Testis (tissue), 3 donors: Measurements from ENCODE around the gene SLC30A4. TPM values are rescaled to one million over a fixed set of nuclear protein-coding genes. Genes with fewer than 3 reads are reported as not detected.

Experiments
- DNase-seq: peaks from one replicate; pipeline ENCODE4 v3.0.0-alpha.2; 2019
- H3K27ac ChIP-seq, 2 donors: fragments of 200-600 bp; sonication (generic); one replicate each; pipeline ENCODE4 v1.5.1; 2019
- H3K27me3 ChIP-seq: fragments of 200-600 bp; sonication (generic); one replicate; pipeline ENCODE4 v1.5.1; 2019
- H3K36me3 ChIP-seq: fragments of 200-600 bp; sonication (generic); one replicate; pipeline ENCODE4 v1.5.1; 2017; ENCODE audit warnings: low read depth; ENCODE audit errors: missing control alignments
- H3K4me1 ChIP-seq: fragments of 200-600 bp; sonication (generic); one replicate; pipeline ENCODE4 v1.5.1; 2019
- H3K4me3 ChIP-seq, 2 donors: fragments of 200-600 bp; sonication (generic); one replicate each; pipeline ENCODE4 v1.5.1; 2017 to 2019
- H3K9me3 ChIP-seq: fragments of 200-600 bp; sonication (generic); one replicate; pipeline ENCODE4 v1.5.1; 2017
- POLR2A ChIP-seq: fragments of 450-650 bp; IDR thresholded peaks from one replicate; pipeline ENCODE4 v1.6.1; 2017; ENCODE audit warnings: antibody characterized with exemption, mild to moderate bottlenecking, moderate library complexity
- WGBS, 2 donors: methylation state at CpG; one replicate each; pipeline ENCODE4 v1.1.5; 2018; 5-methylcytosine and 5-hydroxymethylcytosine counted together
- intact Hi-C: fragments of 100-400 bp; cut with DNase I; formaldehyde crosslinking; loops from one replicate; pipeline ENCODE4 v1.15.1; 2023; ENCODE audit warnings: low total_unique reads
- polyA plus RNA-seq: library from polyadenylated mRNA; stranded (reverse); fragments of 350-450 nt; fragmentation: Illumina TruSeq; extraction: RNeasy Lipid Tissue Mini Kit (QIAGEN cat#74804); gene quantifications from one replicate; pipeline ENCODE4 v1.2.3, GENCODE V29; 2014; ENCODE audit warnings: low read depth, low replicate concordance; ENCODE audit not compliant: insufficient read depth
- total RNA-seq, 2 donors: library from RNA; depleted of rRNA; stranded (reverse); fragments of >200 nt; gene quantifications; one replicate each; pipeline ENCODE4 v1.2.3, GENCODE V29; 2016
- TF ChIP-seq, protein P1 (sequence below), 3 experiments: fragments of 450-650 bp in 2 of 3; fragments of 200-600 bp in 1 of 3; sonication (generic) in 1 of 3; IDR thresholded peaks; one replicate each; pipeline ENCODE4 v1.5.1; 2016 to 2019; ENCODE audit warnings: antibody characterized with exemption in 3 of 3, mild to moderate bottlenecking in 2 of 3, moderate library complexity in 1 of 3

SLC30A4 gene
- total and polyA plus RNA-seq, 3 donors from 2014 or later = 18.8 to 32.6 (median 28.1) TPM

DNA sequence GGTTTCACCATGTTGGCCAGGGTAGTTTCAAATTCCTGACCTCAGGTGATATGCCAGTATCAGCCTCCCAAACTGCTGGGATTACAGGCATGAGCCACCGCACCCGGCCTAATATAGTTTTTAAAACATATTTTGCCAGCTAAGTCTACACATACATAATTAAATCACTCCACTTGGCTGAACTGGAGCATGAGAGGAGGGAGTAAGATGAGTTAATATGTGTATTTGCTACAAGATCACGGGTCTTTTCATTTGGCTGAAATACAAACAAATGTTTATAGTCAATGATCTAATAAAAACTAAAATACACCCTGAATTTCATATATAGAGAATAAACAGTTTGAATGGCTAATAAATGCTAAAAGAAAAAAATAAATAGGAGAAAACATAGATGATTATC lies 25.3 kb downstream of the SLC30A4 start:
- WGBS, 2 donors = 87 to 94% methylated on average over 3 of the region's 3 CpGs
- Histone ChIP-seq H3K4me1 (no peaks in the 10 kb centered on the region), H3K27ac (no peak overlapping the region), H3K27me3 (no peaks in the 10 kb centered on the region), H3K4me3 (no peak overlapping the region), H3K36me3 (no peaks in the 10 kb centered on the region), H3K9me3 (no peaks in the 10 kb centered on the region)
- no peak for DNase-seq
- intact Hi-C loops = no loop called here
- TF ChIP-seq, protein P1, sequence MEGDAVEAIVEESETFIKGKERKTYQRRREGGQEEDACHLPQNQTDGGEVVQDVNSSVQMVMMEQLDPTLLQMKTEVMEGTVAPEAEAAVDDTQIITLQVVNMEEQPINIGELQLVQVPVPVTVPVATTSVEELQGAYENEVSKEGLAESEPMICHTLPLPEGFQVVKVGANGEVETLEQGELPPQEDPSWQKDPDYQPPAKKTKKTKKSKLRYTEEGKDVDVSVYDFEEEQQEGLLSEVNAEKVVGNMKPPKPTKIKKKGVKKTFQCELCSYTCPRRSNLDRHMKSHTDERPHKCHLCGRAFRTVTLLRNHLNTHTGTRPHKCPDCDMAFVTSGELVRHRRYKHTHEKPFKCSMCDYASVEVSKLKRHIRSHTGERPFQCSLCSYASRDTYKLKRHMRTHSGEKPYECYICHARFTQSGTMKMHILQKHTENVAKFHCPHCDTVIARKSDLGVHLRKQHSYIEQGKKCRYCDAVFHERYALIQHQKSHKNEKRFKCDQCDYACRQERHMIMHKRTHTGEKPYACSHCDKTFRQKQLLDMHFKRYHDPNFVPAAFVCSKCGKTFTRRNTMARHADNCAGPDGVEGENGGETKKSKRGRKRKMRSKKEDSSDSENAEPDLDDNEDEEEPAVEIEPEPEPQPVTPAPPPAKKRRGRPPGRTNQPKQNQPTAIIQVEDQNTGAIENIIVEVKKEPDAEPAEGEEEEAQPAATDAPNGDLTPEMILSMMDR (IDR thresholded peaks at IDR 0.05) = no peak
- no peak for TF ChIP-seq POLR2A

DNA sequence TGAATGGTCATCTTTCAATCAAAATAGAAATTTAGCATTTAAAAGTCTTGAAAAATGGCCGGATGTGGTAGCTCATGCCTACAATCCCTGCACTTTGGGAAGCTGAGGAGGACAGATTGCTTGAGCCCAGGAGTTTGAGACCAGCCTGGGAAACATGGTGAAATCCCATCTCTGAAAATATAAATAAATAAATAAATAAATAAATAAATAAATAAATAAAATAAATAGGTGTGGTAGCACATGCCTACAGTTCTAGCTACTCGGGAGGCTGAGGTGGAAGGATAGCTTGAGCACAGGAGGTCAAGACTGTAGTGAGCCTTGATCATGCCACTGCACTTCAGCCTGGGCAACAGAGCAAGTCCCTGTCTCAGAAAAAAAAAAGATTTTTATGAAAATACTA lies 25.9 kb downstream of the SLC30A4 start:
- Histone ChIP-seq H3K36me3 (no peaks in the 10 kb centered on the region), H3K27me3 (no peaks in the 10 kb centered on the region), H3K27ac (no peak overlapping the region), H3K4me3 (no peak overlapping the region), H3K9me3 (no peaks in the 10 kb centered on the region), H3K4me1 (no peaks in the 10 kb centered on the region)
- DNase-seq = no peak
- whole genome bisulfite sequencing, 2 donors = 87 to 92% methylated on average over 2 of the region's 2 CpGs
- intact Hi-C loops = no loop called here
- TF ChIP-seq POLR2A = no peak
- TF ChIP-seq, protein P1 (IDR thresholded peaks at IDR 0.05) = no peak

DNA sequence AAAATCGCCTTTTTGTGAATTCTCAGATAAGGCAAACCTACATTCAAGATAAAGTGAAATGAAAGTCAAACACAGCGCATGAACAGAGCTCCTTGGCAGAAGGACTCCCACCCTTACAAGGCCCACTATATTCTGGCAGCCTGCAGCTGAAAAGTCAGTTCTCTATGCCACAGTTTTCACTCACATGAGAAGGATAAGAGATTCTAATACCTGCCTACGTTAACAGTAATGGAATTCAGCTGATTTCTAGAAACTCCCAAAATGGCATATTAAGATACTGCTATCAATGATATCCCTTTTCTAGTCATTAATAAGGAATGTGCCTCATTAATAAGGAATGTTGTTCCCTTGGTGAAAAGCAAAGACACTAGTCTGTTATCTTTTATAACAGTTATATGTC lies 27.0 kb downstream of the SLC30A4 start:
- intact Hi-C loops = no loop called here
- Histone ChIP-seq H3K9me3 (no peaks in the 10 kb centered on the region), H3K36me3 (no peaks in the 10 kb centered on the region), H3K4me3 (no peak overlapping the region), H3K27me3 (no peaks in the 10 kb centered on the region), H3K27ac (no peak overlapping the region), H3K4me1 (no peaks in the 10 kb centered on the region)
- TF ChIP-seq POLR2A = no peak
- TF ChIP-seq, protein P1 (IDR thresholded peaks at IDR 0.05) = no peak
- WGBS, 2 donors = 60 to 87% methylated on average over 3 of the region's 3 CpGs
- DNase-seq = no peak

DNA sequence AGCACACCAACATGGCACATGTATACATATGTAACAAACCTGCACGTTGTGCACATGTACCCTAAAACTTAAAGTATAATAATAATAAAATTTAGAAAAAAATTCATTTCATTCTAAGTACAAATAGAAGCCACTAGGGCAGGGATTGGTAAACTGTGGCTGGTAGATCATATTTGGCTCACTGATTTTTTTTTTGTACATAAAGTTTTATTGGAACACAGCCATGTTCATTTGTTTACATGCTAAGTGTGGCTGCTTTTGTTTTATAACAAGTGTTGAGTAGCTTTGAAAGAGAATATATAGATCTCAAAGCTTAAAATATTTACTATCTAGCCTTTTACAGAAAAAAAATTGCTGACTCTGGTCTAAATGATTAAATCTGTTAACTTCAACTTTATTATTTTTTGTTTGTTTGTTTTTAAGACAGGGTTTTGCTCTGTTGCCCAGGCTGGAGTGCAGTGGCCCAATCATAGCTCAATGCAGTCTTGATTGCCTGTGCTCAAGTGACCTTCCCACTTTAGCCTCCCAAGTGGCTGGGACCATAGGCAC lies 32.8 kb downstream of the SLC30A4 start:
- no peak for DNase-seq
- no peak overlapping the region for H3K27ac ChIP-seq
- TF ChIP-seq, protein P1 (IDR thresholded peaks at IDR 0.05) = no peak
- no peak for TF ChIP-seq POLR2A
- no peaks in the 10 kb centered on the region for H3K27me3 ChIP-seq
- no peak overlapping the region for H3K4me3 ChIP-seq
- no peaks in the 10 kb centered on the region for H3K36me3 ChIP-seq
- WGBS, 2 donors = 69 to 89% methylated on average over 1 of the region's 1 CpG
- intact Hi-C loops = no loop called here
- H3K4me1 ChIP-seq = no peaks in the 10 kb centered on the region
- H3K9me3 ChIP-seq = no peaks in the 10 kb centered on the region

DNA sequence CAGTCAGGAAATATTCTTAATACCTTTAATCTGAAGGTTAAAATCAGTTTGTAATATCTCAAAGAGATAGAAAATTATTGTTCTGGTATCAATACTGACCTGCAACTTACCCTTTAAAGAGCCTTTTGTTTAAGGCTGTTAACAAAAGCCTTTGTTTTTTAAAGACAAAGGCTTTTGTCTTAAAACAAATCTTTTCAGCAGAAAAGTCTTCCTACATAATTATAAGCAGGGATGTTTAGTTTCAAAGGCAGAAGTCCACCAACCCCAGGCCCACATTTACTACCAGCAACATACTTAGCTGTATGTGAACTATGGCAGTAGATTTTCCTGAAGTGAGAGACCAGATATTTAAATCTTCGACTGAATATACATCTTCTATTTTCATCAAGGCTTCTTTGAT lies 36.2 kb downstream of the SLC30A4 start:
- Histone ChIP-seq H3K9me3 (no peaks in the 10 kb centered on the region), H3K4me1 (no peaks in the 10 kb centered on the region), H3K27ac (no peak overlapping the region), H3K36me3 (no peaks in the 10 kb centered on the region), H3K4me3 (no peak overlapping the region), H3K27me3 (no peaks in the 10 kb centered on the region)
- WGBS, 2 donors = 85 to 93% methylated on average over 1 of the region's 1 CpG
- no peak for DNase-seq
- intact Hi-C loops = no loop called here
- TF ChIP-seq, protein P1 (IDR thresholded peaks at IDR 0.05) = no peak
